Body of pancreas (tissue), 4 donors: ENCODE measurements around the gene SMPD3. TPM values are rescaled to one million over a fixed set of nuclear protein-coding genes. Genes with fewer than 3 reads are reported as not detected.

ENCODE experiments used
- ATAC-seq: fragments of 150-250 bp; one replicate; pipeline ENCODE4 v1.9.1; 2016
- DNase-seq, 4 donors: peaks; one replicate each; pipeline ENCODE4 v3.0.0-alpha.2; 2019
- H3K27ac ChIP-seq, 4 donors: fragments of 200-600 bp; sonication (generic); 1 replicate in 3 of 4; 2 replicates in 1 of 4; pipeline versions ENCODE4 v1.5.1 to v1.6.1; 2016 to 2019; ENCODE audit warnings: mild to moderate bottlenecking in 1 of 4, mixed read lengths in 1 of 4, moderate library complexity in 1 of 4
- H3K27me3 ChIP-seq, 2 donors: fragments of 200-600 bp; sonication (generic); one replicate each; pipeline ENCODE4 v1.6.0; 2016; ENCODE audit warnings: mild to moderate bottlenecking in 1 of 2
- H3K36me3 ChIP-seq, 2 donors: fragments of 200-600 bp; sonication (generic); replicated peaks in 1 of 2; 2 replicates each; pipeline ENCODE4 v1.5.1; 2016; ENCODE audit warnings: low read depth in 2 of 2; ENCODE audit not compliant: insufficient read depth in 1 of 2
- H3K4me1 ChIP-seq: fragments of 200-600 bp; sonication (generic); one replicate; pipeline ENCODE4 v1.6.0; 2016
- H3K4me3 ChIP-seq, 2 donors: fragments of 200-600 bp; sonication (generic); 1 replicate in 1 of 2; 2 replicates in 1 of 2; pipeline ENCODE4 v1.5.1; 2016 to 2019
- H3K9me3 ChIP-seq, 3 donors: fragments of 200-600 bp; sonication (generic); 1 replicate in 2 of 3; 2 replicates in 1 of 3; pipeline ENCODE4 v1.5.1; 2016
- POLR2A ChIP-seq, 3 donors: fragments of 450-650 bp; IDR thresholded peaks; one replicate each; pipeline ENCODE4 v1.6.1; 2016; ENCODE audit warnings: antibody characterized with exemption in 3 of 3, mild to moderate bottlenecking in 2 of 3
- WGBS, 2 donors: methylation state at CpG; one replicate each; pipeline ENCODE4 v1.1.5; 2017; 5-methylcytosine and 5-hydroxymethylcytosine counted together
- intact Hi-C: fragments of 100-400 bp; cut with DNase I; formaldehyde crosslinking; loops from one replicate; pipeline ENCODE4 v1.15.1; 2023
- total RNA-seq, 2 donors: library from RNA; depleted of rRNA; stranded (reverse); fragments of >200 nt; gene quantifications; one replicate each; pipeline ENCODE4 v1.1.0, GENCODE V29; 2016
- TF ChIP-seq, protein P1 (sequence below), 7 experiments: fragments of 450-650 bp in 4 of 7; fragments of 200-600 bp in 3 of 7; sonication (generic) in 3 of 7; IDR thresholded peaks; one replicate each; pipeline ENCODE4 v1.5.1; 2016 to 2019; ENCODE audit warnings: antibody characterized with exemption in 7 of 7

Gene SMPD3
- total RNA-seq, 2 donors from 2014 or later, result 1.3 to 4.6 TPM

- no peak for TF ChIP-seq POLR2A (IDR thresholded peaks at IDR 0.05)
- TF ChIP-seq, protein P1, sequence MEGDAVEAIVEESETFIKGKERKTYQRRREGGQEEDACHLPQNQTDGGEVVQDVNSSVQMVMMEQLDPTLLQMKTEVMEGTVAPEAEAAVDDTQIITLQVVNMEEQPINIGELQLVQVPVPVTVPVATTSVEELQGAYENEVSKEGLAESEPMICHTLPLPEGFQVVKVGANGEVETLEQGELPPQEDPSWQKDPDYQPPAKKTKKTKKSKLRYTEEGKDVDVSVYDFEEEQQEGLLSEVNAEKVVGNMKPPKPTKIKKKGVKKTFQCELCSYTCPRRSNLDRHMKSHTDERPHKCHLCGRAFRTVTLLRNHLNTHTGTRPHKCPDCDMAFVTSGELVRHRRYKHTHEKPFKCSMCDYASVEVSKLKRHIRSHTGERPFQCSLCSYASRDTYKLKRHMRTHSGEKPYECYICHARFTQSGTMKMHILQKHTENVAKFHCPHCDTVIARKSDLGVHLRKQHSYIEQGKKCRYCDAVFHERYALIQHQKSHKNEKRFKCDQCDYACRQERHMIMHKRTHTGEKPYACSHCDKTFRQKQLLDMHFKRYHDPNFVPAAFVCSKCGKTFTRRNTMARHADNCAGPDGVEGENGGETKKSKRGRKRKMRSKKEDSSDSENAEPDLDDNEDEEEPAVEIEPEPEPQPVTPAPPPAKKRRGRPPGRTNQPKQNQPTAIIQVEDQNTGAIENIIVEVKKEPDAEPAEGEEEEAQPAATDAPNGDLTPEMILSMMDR (IDR thresholded peaks at IDR 0.05), result no peak
- Histone ChIP-seq H3K27me3 (no peaks in the 10 kb centered on the region), H3K9me3 (no peaks in the 10 kb centered on the region), H3K36me3 (no peaks in the 10 kb centered on the region), H3K27ac (no peak overlapping the region), H3K4me1 (no peaks in the 10 kb centered on the region), H3K4me3 (no peak overlapping the region)
- ATAC-seq, result no peak
- DNase-seq, result no peak
- intact Hi-C loops, result no loop called here
- 88 to 89% methylated on average over 5 of the region's 5 CpGs for WGBS, 2 donors
Measured at GRCh38 chr16:68427649-68428303, 20.5 kb downstream of the SMPD3 start.

- Histone ChIP-seq H3K36me3 (no peaks in the 10 kb centered on the region), H3K27ac (no peak overlapping the region), H3K27me3 (no peaks in the 10 kb centered on the region), H3K4me3 (no peak overlapping the region), H3K4me1 (no peaks in the 10 kb centered on the region), H3K9me3 (no peaks in the 10 kb centered on the region)
- ATAC-seq, result peak; percentile 48
- no peak for TF ChIP-seq POLR2A (IDR thresholded peaks at IDR 0.05)
- TF ChIP-seq, protein P1 (IDR thresholded peaks at IDR 0.05), result no peak
- no peak for DNase-seq
- intact Hi-C loops, result no loop called here
Measured at GRCh38 chr16:68426347-68426652, 22.0 kb downstream of the SMPD3 start.

- H3K4me3 ChIP-seq, result no peak overlapping the region
- WGBS, 2 donors, result 58 to 65% methylated on average over 8 to 9 of the region's 9 CpGs
- intact Hi-C loops, result no loop called here
- H3K36me3 ChIP-seq, result no peaks in the 10 kb centered on the region
- no peaks in the 10 kb centered on the region for H3K4me1 ChIP-seq
- no peak for TF ChIP-seq POLR2A (IDR thresholded peaks at IDR 0.05)
- TF ChIP-seq, protein P1 (IDR thresholded peaks at IDR 0.05), result no peak
- no peak overlapping the region for H3K27ac ChIP-seq
- ATAC-seq (no peak), DNase-seq (no peak)
- no peaks in the 10 kb centered on the region for H3K27me3 ChIP-seq
- H3K9me3 ChIP-seq, result no peaks in the 10 kb centered on the region
Measured at GRCh38 chr16:68425498-68426346, 22.6 kb downstream of the SMPD3 start.

GRCh38 chr16:68423771-68424170 is 24.5 kb downstream of the SMPD3 start:
- H3K9me3 ChIP-seq, result no peaks in the 10 kb centered on the region
- H3K4me3 ChIP-seq, result no peak overlapping the region
- TF ChIP-seq, protein P1 (IDR thresholded peaks at IDR 0.05), result no peak
- TF ChIP-seq POLR2A (IDR thresholded peaks at IDR 0.05), result no peak
- H3K36me3 ChIP-seq, result no peaks in the 10 kb centered on the region
- intact Hi-C loops, result no loop called here
- H3K4me1 ChIP-seq, result peaks cover 1% of the 10 kb centered on the region
- 59 to 83% methylated on average over 2 to 5 of the region's 5 CpGs for WGBS, 2 donors
- ATAC-seq (no peak), DNase-seq (no peak)
- no peaks in the 10 kb centered on the region for H3K27me3 ChIP-seq
- no peak overlapping the region for H3K27ac ChIP-seq
